ENCODE data around the gene FOXO3.
A peak's percentile ranks its signal among the peaks of the same experiment; 100 is the strongest.

FOXO3 gene

GRCh38 chr6:108574457-108575141 lies 13.9 kb downstream of the FOXO3 start:
- H3K36me3 ChIP-seq (ENCODE audit: control insufficient read depth in 1 of 2, insufficient read depth in 2 of 2, low read length in 2 of 2) = peaks cover 4 to 6% of the 10 kb centered on the region in 2 experiments
- no peak overlapping the region for H2AFZ ChIP-seq (ENCODE audit: insufficient read depth, low read length, poor library complexity)
- no peak overlapping the region for H3K27ac ChIP-seq (ENCODE audit: low read depth, low read length)
- H3K18ac ChIP-seq (ENCODE audit: low read length) = no peak overlapping the region
- no peak overlapping the region for H2AK5ac ChIP-seq (ENCODE audit: low read length)
- no peak overlapping the region for H4K8ac ChIP-seq (ENCODE audit: low read depth, low read length)
- no peak overlapping the region for H3K9ac ChIP-seq (ENCODE audit: low read length)
- H3K14ac ChIP-seq (ENCODE audit: low read length) = no peak overlapping the region
- no peak overlapping the region for H3K23ac ChIP-seq (ENCODE audit: low read length)
- no peak overlapping the region for H3K4me3 ChIP-seq (ENCODE audit: low read depth, low read length)
- no peak overlapping the region for H2BK12ac ChIP-seq (ENCODE audit: low read length)
- H2BK5ac ChIP-seq (ENCODE audit: low read depth, low read length, poor library complexity) = no peak overlapping the region
- no peak overlapping the region for H4K91ac ChIP-seq (ENCODE audit: low read depth, low read length)
- H3K4ac ChIP-seq (ENCODE audit: low read depth, low read length) = no peak overlapping the region
- H4K12ac ChIP-seq (ENCODE audit: low read depth, low read length) = no peak overlapping the region
- H3K27me3 ChIP-seq (ENCODE audit: insufficient read depth, low read length) = no peaks in the 10 kb centered on the region
- H3K9me3 ChIP-seq (ENCODE audit: insufficient read depth, low read depth, low read length) = no peaks in the 10 kb centered on the region
- H2BK120ac ChIP-seq (ENCODE audit: insufficient read depth, low read length, poor library complexity) = no peak overlapping the region
- peak in 1 of 2 donors; percentile 44 for DNase-seq
- H3K4me1 ChIP-seq (ENCODE audit: control insufficient read depth in 1 of 2, insufficient read depth in 2 of 2, low read length in 2 of 2) = peaks cover 7 to 11% of the 10 kb centered on the region in 2 experiments
- no peak overlapping the region for H3K4me2 ChIP-seq (ENCODE audit: low read length)
- H3K79me2 ChIP-seq (ENCODE audit: control insufficient read depth, insufficient read depth, low read length, poor library complexity) = peaks cover 12% of the 10 kb centered on the region
- peaks cover 2% of the 10 kb centered on the region for H3K79me1 ChIP-seq (ENCODE audit: low read length)
- no CpG with 5 or more reads among the region's 4 CpGs for WGBS (ENCODE audit: extremely low coverage, insufficient coverage, insufficient read length)

GRCh38 chr6:108575905-108576494 lies 15.3 kb downstream of the FOXO3 start:
- no CpG with 5 or more reads among the region's 2 CpGs for WGBS (ENCODE audit: extremely low coverage, insufficient coverage, insufficient read length)
- no peak overlapping the region for H3K9ac ChIP-seq (ENCODE audit: low read length)
- no peak overlapping the region for H4K8ac ChIP-seq (ENCODE audit: low read depth, low read length)
- peaks cover 2% of the 10 kb centered on the region for H3K79me1 ChIP-seq (ENCODE audit: low read length)
- H4K91ac ChIP-seq (ENCODE audit: low read depth, low read length) = no peak overlapping the region
- H3K23ac ChIP-seq (ENCODE audit: low read length) = no peak overlapping the region
- H3K4me1 ChIP-seq (ENCODE audit: control insufficient read depth in 1 of 2, insufficient read depth in 2 of 2, low read length in 2 of 2) = peaks cover 8 to 12% of the 10 kb centered on the region in 2 experiments
- H2BK12ac ChIP-seq (ENCODE audit: low read length) = no peak overlapping the region
- no peak overlapping the region for H2BK5ac ChIP-seq (ENCODE audit: low read depth, low read length, poor library complexity)
- H3K4me2 ChIP-seq (ENCODE audit: low read length) = no peak overlapping the region
- no peak overlapping the region for H3K18ac ChIP-seq (ENCODE audit: low read length)
- no peak overlapping the region for H3K27ac ChIP-seq (ENCODE audit: low read depth, low read length)
- H4K12ac ChIP-seq (ENCODE audit: low read depth, low read length) = no peak overlapping the region
- peaks cover 16% of the 10 kb centered on the region for H3K79me2 ChIP-seq (ENCODE audit: control insufficient read depth, insufficient read depth, low read length, poor library complexity)
- no peak overlapping the region for H2AFZ ChIP-seq (ENCODE audit: insufficient read depth, low read length, poor library complexity)
- peaks cover 0 to 1% of the 10 kb centered on the region in 2 experiments for H3K36me3 ChIP-seq (ENCODE audit: control insufficient read depth in 1 of 2, insufficient read depth in 2 of 2, low read length in 2 of 2)
- H3K4ac ChIP-seq (ENCODE audit: low read depth, low read length) = no peak overlapping the region
- no peak overlapping the region for H3K4me3 ChIP-seq (ENCODE audit: low read depth, low read length)
- H3K9me3 ChIP-seq (ENCODE audit: insufficient read depth, low read depth, low read length) = no peaks in the 10 kb centered on the region
- H3K14ac ChIP-seq (ENCODE audit: low read length) = no peak overlapping the region
- no peak overlapping the region for H2BK120ac ChIP-seq (ENCODE audit: insufficient read depth, low read length, poor library complexity)
- DNase-seq = no peak
- H2AK5ac ChIP-seq (ENCODE audit: low read length) = no peak overlapping the region
- no peaks in the 10 kb centered on the region for H3K27me3 ChIP-seq (ENCODE audit: insufficient read depth, low read length)

GRCh38 chr6:108576709-108577108 lies 16.0 kb downstream of the FOXO3 start:
- no peak for DNase-seq
- no peak overlapping the region for H4K8ac ChIP-seq (ENCODE audit: low read depth, low read length)
- H3K9ac ChIP-seq (ENCODE audit: low read length) = no peak overlapping the region

GRCh38 chr6:108578166-108578565 lies 17.4 kb downstream of the FOXO3 start:
- peak in 1 of 2 donors; percentile 77 for DNase-seq
- Histone ChIP-seq H2BK120ac (ENCODE audit: insufficient read depth, low read length, poor library complexity) (no peak overlapping the region), H3K27ac (ENCODE audit: low read depth, low read length) (peak overlapping the region; percentile 33), H3K79me1 (ENCODE audit: low read length) (peaks cover 2% of the 10 kb centered on the region), H3K9ac (ENCODE audit: low read length) (no peak overlapping the region), H3K4ac (ENCODE audit: low read depth, low read length) (no peak overlapping the region), H3K36me3 (ENCODE audit: control insufficient read depth in 1 of 2, insufficient read depth in 2 of 2, low read length in 2 of 2) (no peaks in the 10 kb centered on the region), H4K91ac (ENCODE audit: low read depth, low read length) (no peak overlapping the region), H3K4me3 (ENCODE audit: low read depth, low read length) (no peak overlapping the region), H4K8ac (ENCODE audit: low read depth, low read length) (no peak overlapping the region), H3K27me3 (ENCODE audit: insufficient read depth, low read length) (no peaks in the 10 kb centered on the region), H4K12ac (ENCODE audit: low read depth, low read length) (no peak overlapping the region), H3K79me2 (ENCODE audit: control insufficient read depth, insufficient read depth, low read length, poor library complexity) (peaks cover 17% of the 10 kb centered on the region), H3K4me1 (ENCODE audit: control insufficient read depth in 1 of 2, insufficient read depth in 2 of 2, low read length in 2 of 2) (peaks cover 11 to 13% of the 10 kb centered on the region in 2 experiments), H3K14ac (ENCODE audit: low read length) (no peak overlapping the region), H2AK5ac (ENCODE audit: low read length) (no peak overlapping the region), H2AFZ (ENCODE audit: insufficient read depth, low read length, poor library complexity) (no peak overlapping the region), H2BK12ac (ENCODE audit: low read length) (no peak overlapping the region), H3K23ac (ENCODE audit: low read length) (no peak overlapping the region), H2BK5ac (ENCODE audit: low read depth, low read length, poor library complexity) (no peak overlapping the region), H3K4me2 (ENCODE audit: low read length) (no peak overlapping the region), H3K18ac (ENCODE audit: low read length) (no peak overlapping the region), H3K9me3 (ENCODE audit: insufficient read depth, low read depth, low read length) (no peaks in the 10 kb centered on the region)
- no CpG with 5 or more reads among the region's 4 CpGs for WGBS (ENCODE audit: extremely low coverage, insufficient coverage, insufficient read length)

More at GRCh38 chr6:108576709-108577108, 16.0 kb downstream of the FOXO3 start:
- no peak overlapping the region for H3K14ac ChIP-seq (ENCODE audit: low read length)
- peaks cover 2% of the 10 kb centered on the region for H3K79me1 ChIP-seq (ENCODE audit: low read length)
- H2AK5ac ChIP-seq (ENCODE audit: low read length) = no peak overlapping the region
- no peak overlapping the region for H2AFZ ChIP-seq (ENCODE audit: insufficient read depth, low read length, poor library complexity)
- no peak overlapping the region for H3K4ac ChIP-seq (ENCODE audit: low read depth, low read length)
- no peak overlapping the region for H2BK120ac ChIP-seq (ENCODE audit: insufficient read depth, low read length, poor library complexity)
- no peak overlapping the region for H3K4me3 ChIP-seq (ENCODE audit: low read depth, low read length)
- no peak overlapping the region for H3K18ac ChIP-seq (ENCODE audit: low read length)
- no peaks in the 10 kb centered on the region for H3K27me3 ChIP-seq (ENCODE audit: insufficient read depth, low read length)
- no peak overlapping the region for H2BK5ac ChIP-seq (ENCODE audit: low read depth, low read length, poor library complexity)
- H3K4me1 ChIP-seq (ENCODE audit: control insufficient read depth in 1 of 2, insufficient read depth in 2 of 2, low read length in 2 of 2) = peaks cover 11 to 13% of the 10 kb centered on the region in 2 experiments
- H4K12ac ChIP-seq (ENCODE audit: low read depth, low read length) = no peak overlapping the region
- no peaks in the 10 kb centered on the region for H3K36me3 ChIP-seq (ENCODE audit: control insufficient read depth in 1 of 2, insufficient read depth in 2 of 2, low read length in 2 of 2)
- no peak overlapping the region for H4K91ac ChIP-seq (ENCODE audit: low read depth, low read length)
- H2BK12ac ChIP-seq (ENCODE audit: low read length) = no peak overlapping the region
- H3K79me2 ChIP-seq (ENCODE audit: control insufficient read depth, insufficient read depth, low read length, poor library complexity) = peaks cover 16% of the 10 kb centered on the region
- no peak overlapping the region for H3K27ac ChIP-seq (ENCODE audit: low read depth, low read length)
- no CpG with 5 or more reads among the region's 1 CpG for whole genome bisulfite sequencing (ENCODE audit: extremely low coverage, insufficient coverage, insufficient read length)
- H3K23ac ChIP-seq (ENCODE audit: low read length) = no peak overlapping the region
- no peak overlapping the region for H3K4me2 ChIP-seq (ENCODE audit: low read length)
- no peaks in the 10 kb centered on the region for H3K9me3 ChIP-seq (ENCODE audit: insufficient read depth, low read depth, low read length)

Measured in trophoblast cell (in vitro differentiated cells and primary cell).